ENCODE measurements around the gene DCDC2C.

The DCDC2C gene

GRCh38 chr2:3876221-3876620 is 172.8 kb downstream of the DCDC2C start:
- ATAC-seq (ENCODE audit: low read depth) = no peak
- no peaks in the 10 kb centered on the region for H3K36me3 ChIP-seq (ENCODE audit: low read depth)
- TF ChIP-seq CTCF (IDR thresholded peaks at IDR 0.05; ENCODE audit: poor library complexity, severe bottlenecking) = no peak

GRCh38 chr2:3876685-3877084 is 173.3 kb downstream of the DCDC2C start:
- peaks cover 3% of the 10 kb centered on the region for H3K9me3 ChIP-seq (ENCODE audit: severe bottlenecking)
- no peaks in the 10 kb centered on the region for H3K27me3 ChIP-seq (ENCODE audit: insufficient read depth, poor library complexity, severe bottlenecking)
- no peaks in the 10 kb centered on the region for H3K36me3 ChIP-seq (ENCODE audit: low read depth)
- no peaks in the 10 kb centered on the region for H3K4me1 ChIP-seq (ENCODE audit: insufficient read depth, poor library complexity, severe bottlenecking)
- ATAC-seq (ENCODE audit: low read depth) (no peak), DNase-seq (ENCODE audit: low spot score) (no peak)
- no peak overlapping the region for H3K27ac ChIP-seq (ENCODE audit: poor library complexity, severe bottlenecking)
- H3K4me3 ChIP-seq (ENCODE audit: severe bottlenecking) = no peak overlapping the region
- no peak for TF ChIP-seq CTCF (IDR thresholded peaks at IDR 0.05; ENCODE audit: poor library complexity, severe bottlenecking)

More at GRCh38 chr2:3876221-3876620, 172.8 kb downstream of the DCDC2C start:
- Histone ChIP-seq H3K27me3 (ENCODE audit: insufficient read depth, poor library complexity, severe bottlenecking) (no peaks in the 10 kb centered on the region), H3K9me3 (ENCODE audit: severe bottlenecking) (peaks cover 3% of the 10 kb centered on the region), H3K27ac (ENCODE audit: poor library complexity, severe bottlenecking) (no peak overlapping the region), H3K4me1 (ENCODE audit: insufficient read depth, poor library complexity, severe bottlenecking) (no peaks in the 10 kb centered on the region), H3K4me3 (ENCODE audit: severe bottlenecking) (no peak overlapping the region)
- DNase-seq (ENCODE audit: low spot score) = no peak

- no peak for ATAC-seq (ENCODE audit: low read depth)
- no peak for DNase-seq (ENCODE audit: low spot score)
- Histone ChIP-seq H3K27ac (ENCODE audit: poor library complexity, severe bottlenecking) (no peak overlapping the region), H3K4me3 (ENCODE audit: severe bottlenecking) (no peak overlapping the region), H3K9me3 (ENCODE audit: severe bottlenecking) (no peaks in the 10 kb centered on the region), H3K27me3 (ENCODE audit: insufficient read depth, poor library complexity, severe bottlenecking) (no peaks in the 10 kb centered on the region), H3K36me3 (ENCODE audit: low read depth) (no peaks in the 10 kb centered on the region), H3K4me1 (ENCODE audit: insufficient read depth, poor library complexity, severe bottlenecking) (no peaks in the 10 kb centered on the region)
- TF ChIP-seq CTCF (IDR thresholded peaks at IDR 0.05; ENCODE audit: poor library complexity, severe bottlenecking) = no peak
Observed at GRCh38 chr2:3885629-3886628, 182.6 kb downstream of the DCDC2C start.

- TF ChIP-seq CTCF (IDR thresholded peaks at IDR 0.05; ENCODE audit: poor library complexity, severe bottlenecking) = no peak
- DNase-seq (ENCODE audit: low spot score) = no peak
Observed at GRCh38 chr2:3895021-3895420, 191.6 kb downstream of the DCDC2C start.

More at GRCh38 chr2:3895021-3895420, 191.6 kb downstream of the DCDC2C start:
- no peak overlapping the region for H3K4me3 ChIP-seq (ENCODE audit: severe bottlenecking)
- no peak for ATAC-seq (ENCODE audit: low read depth)
- H3K27ac ChIP-seq (ENCODE audit: poor library complexity, severe bottlenecking) = no peak overlapping the region
- H3K9me3 ChIP-seq (ENCODE audit: severe bottlenecking) = peaks cover 2% of the 10 kb centered on the region
- H3K4me1 ChIP-seq (ENCODE audit: insufficient read depth, poor library complexity, severe bottlenecking) = no peaks in the 10 kb centered on the region
- H3K36me3 ChIP-seq (ENCODE audit: low read depth) = no peaks in the 10 kb centered on the region
- no peaks in the 10 kb centered on the region for H3K27me3 ChIP-seq (ENCODE audit: insufficient read depth, poor library complexity, severe bottlenecking)
